HG03175 (cell line): ENCODE results near the gene MED13L.

ENCODE experiments used
- ATAC-seq: cut with Tn5 transposase; IDR thresholded peaks from one replicate; pipeline ENCODE4 v1.9.1; 2021; ENCODE audit warnings: mild to moderate bottlenecking, moderate library complexity; ENCODE audit not compliant: unreplicated experiment

MED13L gene

DNA sequence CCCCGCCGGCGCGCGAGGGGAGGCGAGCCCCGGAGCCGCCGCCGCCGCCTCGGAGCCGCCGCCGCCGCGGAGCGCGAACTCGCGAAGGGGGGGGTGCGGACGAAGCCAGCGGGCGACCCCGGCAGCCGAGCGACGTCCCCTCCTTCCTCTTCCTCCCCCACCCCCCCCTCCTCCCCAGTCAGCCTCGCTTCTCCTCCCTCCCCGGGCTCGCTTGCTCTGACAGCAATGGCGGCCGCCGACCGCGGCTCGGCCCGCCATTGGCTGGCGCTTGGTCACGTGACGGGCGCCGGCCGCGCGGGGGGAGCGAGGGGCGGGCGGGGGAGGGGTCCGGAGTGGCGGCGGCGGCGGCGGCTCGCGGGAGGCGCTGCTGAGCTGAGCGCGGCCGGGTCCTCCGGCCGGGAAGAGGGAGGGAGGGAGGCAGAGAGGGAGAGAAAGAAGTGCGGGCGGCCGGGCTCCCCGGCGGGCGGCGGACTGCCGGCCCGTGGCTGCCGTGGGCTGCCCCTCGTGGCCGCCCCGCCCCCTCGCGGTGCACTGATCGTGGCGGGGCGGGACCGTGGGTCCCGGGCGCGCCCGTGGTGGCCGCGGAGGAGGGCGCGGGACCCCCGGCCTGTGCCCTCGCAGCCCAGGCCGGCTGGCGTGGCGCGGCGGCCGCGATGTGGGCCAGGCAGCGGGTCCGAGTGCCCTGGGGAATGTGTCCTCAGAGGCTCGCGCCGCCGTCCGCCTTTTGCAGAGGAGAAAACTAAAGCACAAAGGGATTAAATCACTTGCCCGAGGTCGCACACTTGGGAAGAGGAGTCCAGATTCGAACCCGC, at the start of gene MED13L:
Gene MED13L (minus strand): TSS at position 227 of the 812 bp plus-strand sequence. CDS start 562 bp downstream, outside the sequence.
- ATAC-seq: peak; percentile 73

DNA sequence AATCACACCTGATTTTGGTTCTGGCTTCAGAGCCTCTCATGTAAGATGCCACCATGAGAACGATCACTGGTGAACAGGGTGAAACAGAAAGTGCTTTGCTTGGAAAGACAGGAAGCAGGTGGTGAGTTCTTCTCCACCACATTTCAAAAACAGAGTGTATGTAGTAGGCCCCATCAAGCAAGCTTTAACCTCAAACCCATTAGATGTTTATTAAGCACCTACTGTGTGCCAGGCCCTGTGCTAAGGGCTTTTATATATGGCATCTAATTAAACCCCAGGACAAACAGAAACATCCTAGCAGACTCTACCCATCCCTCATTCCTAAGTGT, 47.8 kb upstream of the MED13L start:
- ATAC-seq: peak; percentile 92

GRCh38 chr12:116324654-116325335, 47.3 kb upstream of the MED13L start:
- ATAC-seq: no peak

DNA sequence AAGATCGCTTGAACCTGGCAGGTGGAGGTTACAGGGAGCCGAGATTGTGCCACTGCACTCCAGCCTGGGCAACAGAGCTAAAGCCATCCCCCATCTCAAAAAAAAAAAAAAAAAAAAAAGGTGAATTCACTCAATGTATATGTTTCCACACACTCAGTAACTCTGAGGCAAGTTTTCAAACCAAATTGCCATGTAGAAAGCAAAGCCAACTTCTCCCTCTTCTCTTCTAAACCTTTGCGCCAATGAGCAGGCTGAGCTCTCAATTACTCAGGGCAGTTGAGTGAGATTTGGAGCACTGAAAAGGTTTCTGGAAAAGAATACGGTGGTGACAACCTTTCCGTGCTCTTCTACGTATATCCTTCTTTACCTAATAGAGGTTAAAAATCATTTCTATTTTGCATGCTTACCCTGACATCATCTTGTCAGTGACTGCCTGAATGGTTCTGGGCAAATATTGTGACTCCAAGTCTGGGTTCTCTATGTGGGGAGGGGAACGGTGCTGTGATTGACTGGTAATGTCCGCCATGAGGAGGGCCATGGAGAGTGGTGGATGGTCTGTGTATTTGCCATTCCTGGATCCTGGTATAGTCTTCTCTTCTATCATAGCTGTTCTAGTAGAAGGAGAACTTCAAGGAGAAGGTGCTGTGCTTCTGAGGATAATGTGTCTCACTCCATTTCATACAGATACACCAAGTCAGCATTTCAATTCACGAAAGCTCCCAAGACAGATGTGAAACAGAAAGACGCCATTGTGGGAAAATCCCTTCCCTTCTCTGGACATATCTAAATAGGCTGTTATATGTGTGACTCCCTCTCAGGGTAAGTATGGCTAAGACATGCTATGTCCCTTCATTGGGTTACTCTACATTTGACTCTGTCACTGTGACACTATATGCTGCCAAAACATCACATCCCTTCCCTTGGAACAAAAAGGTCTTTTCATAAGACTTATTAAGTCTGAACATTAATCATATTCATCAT, 46.2 kb upstream of the MED13L start:
- no peak for ATAC-seq

DNA sequence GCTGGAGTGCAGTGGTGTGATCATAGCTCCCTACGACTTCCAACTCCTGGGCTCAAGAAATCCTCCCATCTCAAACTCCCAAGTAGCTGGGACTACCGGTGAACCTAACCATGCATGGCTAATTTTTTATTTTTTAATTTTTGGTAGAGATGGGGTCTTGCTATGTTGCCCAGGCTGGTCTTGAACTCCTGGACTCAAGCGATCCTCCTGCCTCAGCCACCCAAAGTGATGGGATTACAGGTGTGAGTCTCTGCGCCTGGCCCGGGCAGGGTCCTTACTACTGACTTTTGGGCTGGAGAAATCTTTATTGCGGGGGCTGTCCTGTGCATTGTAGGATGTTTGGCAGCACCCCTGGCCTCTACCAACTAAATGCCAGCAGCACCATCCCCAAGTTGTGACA, 44.4 kb upstream of the MED13L start:
- ATAC-seq: no peak

- ATAC-seq: no peak
These were observed 43.3 kb upstream of the MED13L start for GRCh38 chr12:116320791-116321217.

- no peak for ATAC-seq
These were observed 42.6 kb upstream of the MED13L start for GRCh38 chr12:116319898-116320621.

DNA sequence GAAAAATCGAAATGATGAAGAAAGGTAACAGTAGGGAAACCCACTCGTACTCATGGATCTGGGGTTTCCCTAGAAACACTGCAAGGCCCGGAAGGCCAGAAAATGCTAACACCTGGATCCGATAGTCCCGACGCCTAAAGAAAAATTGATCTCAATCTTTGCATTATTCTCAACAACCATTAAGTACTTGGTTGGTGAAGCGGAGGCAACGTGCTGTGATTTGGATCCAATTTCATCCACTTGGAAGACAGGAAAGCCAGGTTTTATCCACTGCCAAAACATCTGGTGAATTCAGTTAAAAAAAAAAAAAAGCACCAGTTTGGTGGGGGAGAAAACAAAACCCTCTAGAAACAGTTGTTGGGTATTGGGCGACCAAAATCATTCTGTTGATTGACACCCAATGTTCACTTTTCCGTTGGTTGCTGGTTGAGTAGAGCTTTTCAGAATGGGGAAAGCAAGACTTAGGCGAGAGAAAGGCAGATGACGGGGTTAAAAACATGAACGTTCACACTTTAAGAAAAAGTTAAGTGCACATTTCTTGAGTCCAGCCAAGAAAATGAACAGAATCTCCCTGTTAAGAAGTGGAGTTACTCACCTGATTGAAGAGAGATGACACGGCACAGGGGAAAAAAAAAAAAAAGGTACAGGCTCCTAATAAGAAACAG, 41.9 kb upstream of the MED13L start:
- ATAC-seq: no peak

DNA sequence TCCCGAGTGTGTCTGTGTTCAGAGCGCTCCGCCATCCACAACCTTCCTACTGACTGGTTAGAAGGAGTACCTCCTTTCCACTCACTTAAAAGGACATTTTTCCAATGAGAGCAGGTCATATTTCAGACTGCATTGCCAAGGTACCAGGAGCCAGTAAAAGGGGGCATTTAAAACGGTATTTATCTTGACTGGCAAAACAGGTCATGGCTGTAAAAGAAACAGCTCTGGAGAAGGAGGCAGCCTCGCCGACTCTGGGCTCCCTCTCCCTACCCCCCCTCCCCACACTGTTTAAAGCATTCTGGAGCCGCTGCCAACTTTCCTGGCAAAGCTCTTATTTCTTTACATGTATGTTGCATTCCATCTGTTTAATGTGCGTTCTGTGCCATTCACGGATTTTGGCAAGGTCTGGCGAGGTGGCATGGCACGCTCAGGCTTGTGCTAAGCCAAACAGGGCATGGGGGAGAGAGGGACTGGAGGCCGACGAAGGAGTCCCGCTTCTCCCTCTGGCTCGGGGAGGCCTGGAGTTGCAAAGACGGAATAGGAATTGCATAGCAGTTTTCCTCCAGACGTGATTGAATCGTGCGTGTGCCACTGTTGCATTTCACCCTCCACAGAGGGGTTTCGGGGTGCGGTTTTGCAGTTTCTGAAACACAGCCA, 41.2 kb upstream of the MED13L start:
- no peak for ATAC-seq

GRCh38 chr12:116317986-116318575, 40.6 kb upstream of the MED13L start:
- ATAC-seq: no peak

- no peak for ATAC-seq
These were observed 39.6 kb upstream of the MED13L start for GRCh38 chr12:116317139-116317538.

- ATAC-seq: no peak
These were observed 37.0 kb upstream of the MED13L start for GRCh38 chr12:116314477-116314876.

DNA sequence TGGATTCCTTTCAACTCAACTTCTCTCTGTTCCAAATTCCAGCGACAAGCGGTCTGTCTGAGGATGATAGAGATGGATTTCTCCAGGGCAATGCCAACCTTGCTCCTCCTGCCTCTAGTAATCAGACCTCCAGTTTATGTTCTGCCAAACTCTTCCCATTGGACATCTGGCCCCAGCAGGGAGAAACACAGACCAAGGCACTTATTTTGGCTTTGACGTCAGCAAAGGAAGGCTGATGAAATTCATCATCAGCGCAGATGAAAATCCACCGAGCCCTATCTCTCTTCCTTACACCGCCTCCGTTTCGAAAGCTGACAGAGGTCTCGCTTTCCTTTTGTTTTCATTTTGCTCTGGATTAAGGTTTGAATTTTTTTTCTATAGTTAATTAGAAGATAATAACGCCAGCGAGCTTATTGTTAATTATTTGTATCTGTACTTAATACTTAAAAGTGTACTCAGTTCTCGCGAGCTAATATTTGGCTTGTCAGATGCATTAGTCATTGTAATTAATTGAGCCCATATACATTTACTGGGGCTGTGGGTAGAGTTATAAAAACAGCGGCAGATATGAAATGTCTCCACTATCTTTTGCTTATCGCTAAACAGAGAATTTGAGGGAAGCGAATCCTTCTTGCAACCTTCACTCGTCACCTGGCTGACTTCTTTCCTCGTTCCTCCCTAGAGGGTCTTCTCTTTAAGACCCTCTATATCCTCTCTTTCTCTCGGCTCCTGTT, 35.9 kb upstream of the MED13L start:
- ATAC-seq: no peak

DNA sequence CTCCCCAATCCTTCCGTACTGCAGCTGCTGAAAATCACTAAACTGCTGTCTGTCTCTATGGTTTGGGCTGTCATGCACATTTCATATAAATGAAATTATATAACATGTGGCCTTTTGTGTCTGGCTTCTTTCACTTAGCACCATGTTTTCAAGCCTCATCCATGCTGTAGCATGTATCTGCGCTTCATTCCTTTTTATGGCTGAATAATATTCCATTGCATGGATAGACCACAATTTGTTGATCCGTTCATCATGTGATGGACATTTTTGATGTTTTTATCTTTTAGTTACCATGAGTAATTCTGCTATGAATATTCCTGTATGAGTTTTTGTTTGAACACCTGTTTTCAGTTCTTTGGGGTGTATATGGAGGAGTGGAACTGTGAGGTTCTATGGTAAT, 32.6 kb upstream of the MED13L start:
- no peak for ATAC-seq

DNA sequence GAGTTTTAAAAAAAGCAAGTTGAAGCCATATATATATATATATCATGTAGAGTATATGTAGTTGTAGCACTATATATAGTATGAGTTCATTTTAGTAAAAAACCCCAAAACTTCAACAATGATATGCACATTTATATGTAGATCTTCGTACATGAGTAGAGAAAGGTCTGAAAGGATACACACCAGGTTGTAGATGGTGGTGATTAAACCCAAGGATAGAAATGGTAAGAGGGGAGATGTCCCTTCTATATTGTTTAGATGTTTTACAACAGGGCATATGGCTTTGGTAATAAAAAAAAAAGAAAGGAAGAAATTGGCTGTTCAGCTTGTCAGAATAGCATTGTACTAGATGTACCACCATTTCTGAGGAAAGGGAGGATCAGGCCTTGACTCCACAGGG, 31.9 kb upstream of the MED13L start:
- no peak for ATAC-seq

DNA sequence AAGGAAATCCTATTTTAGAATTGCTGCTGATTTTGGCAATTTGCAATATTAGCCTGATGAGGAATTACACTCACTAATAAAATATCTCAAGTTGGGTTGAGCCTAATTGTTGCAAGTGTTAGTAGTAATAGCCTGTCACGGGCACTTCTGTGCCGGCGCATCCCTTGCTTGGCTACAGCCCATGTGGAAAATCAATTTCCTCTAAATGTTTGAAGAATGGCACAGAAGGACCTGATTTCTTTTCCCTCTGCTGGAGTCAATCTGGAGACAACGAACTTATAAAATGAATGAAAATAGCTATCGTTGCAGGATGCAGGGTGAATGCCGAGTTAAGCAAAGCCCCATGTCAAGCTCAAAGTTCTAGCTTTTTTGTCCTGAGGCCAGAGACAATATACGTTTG, 31.2 kb upstream of the MED13L start:
- ATAC-seq: no peak

- ATAC-seq: no peak
These were observed 29.5 kb upstream of the MED13L start for GRCh38 chr12:116306968-116307367.

DNA sequence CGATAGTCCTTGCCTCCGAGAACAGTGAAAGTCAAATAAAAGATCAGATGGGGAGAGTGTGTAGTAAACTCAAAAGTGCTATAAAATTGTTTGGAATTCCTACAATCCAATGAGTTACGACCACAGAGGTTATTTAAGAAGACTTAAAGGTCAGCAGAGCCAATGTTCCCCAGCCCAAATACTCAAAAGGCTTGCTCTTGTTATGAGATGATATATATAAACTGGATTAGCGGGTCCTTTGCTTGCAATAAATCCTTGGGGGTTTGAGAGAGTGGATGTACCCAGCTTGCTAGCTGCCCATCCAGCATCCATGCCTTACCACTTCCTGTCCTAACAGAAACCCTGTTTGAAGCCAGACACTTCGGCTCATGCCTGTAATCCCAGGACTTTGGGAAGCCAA, 29.0 kb upstream of the MED13L start:
- ATAC-seq: no peak

DNA sequence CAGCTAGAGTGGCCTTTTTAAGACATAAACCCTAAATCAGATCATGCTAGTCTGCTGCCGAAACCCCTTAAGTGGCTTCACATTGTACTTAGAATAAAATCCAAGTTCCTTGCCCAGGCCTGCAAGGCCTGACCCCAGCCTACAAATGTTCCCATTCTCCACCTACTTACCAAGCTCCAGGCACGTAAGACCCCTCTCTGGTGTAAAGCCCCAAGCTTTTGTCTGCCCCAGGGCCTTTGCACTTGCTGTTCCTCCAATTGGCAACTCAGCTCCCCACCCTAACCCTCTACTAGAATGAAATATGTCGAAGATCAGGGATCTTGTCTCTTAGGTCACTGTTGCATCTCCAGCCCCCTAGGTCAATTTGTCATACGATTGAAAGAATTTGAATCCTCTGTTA, 27.1 kb upstream of the MED13L start:
- no peak for ATAC-seq
